OCI-LY7 (cell line): ENCODE measurements around the gene ANKRD13D.

Experiments
- CTCF ChIP-seq: fragments of 200-600 bp; sonication (generic); conservative IDR thresholded peaks from 2 replicates; pipeline ENCODE4 v1.5.1; 2014; ENCODE audit warnings: mild to moderate bottlenecking, antibody characterized with exemption, low read length, moderate library complexity, mixed read lengths
- EZH2phosphoT487 ChIP-seq: fragments of 200-600 bp; sonication (generic); IDR thresholded peaks from 2 replicates; pipeline ENCODE4 v1.6.1; 2018; ENCODE audit warnings: low read depth, borderline replicate concordance, mild to moderate bottlenecking, mixed run types, antibody characterized with exemption, low read length, moderate library complexity, mixed read lengths

GRCh38 chr11:67292671-67293070, 3.6 kb downstream of the ANKRD13D start:
- no peak for TF ChIP-seq CTCF
- no peak for TF ChIP-seq EZH2phosphoT487
